ENCODE measurements around the gene BRSK2. TPM values are rescaled to one million over a fixed set of nuclear protein-coding genes. Genes with fewer than 3 reads are reported as not detected.

BRSK2 gene
- total RNA-seq, 1 donor from 2014 or later = 0.75 TPM

GRCh38 chr11:1455032-1455762 lies 65.5 kb downstream of the BRSK2 start:
- TF ChIP-seq, protein P1, sequence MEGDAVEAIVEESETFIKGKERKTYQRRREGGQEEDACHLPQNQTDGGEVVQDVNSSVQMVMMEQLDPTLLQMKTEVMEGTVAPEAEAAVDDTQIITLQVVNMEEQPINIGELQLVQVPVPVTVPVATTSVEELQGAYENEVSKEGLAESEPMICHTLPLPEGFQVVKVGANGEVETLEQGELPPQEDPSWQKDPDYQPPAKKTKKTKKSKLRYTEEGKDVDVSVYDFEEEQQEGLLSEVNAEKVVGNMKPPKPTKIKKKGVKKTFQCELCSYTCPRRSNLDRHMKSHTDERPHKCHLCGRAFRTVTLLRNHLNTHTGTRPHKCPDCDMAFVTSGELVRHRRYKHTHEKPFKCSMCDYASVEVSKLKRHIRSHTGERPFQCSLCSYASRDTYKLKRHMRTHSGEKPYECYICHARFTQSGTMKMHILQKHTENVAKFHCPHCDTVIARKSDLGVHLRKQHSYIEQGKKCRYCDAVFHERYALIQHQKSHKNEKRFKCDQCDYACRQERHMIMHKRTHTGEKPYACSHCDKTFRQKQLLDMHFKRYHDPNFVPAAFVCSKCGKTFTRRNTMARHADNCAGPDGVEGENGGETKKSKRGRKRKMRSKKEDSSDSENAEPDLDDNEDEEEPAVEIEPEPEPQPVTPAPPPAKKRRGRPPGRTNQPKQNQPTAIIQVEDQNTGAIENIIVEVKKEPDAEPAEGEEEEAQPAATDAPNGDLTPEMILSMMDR (IDR thresholded peaks at IDR 0.05; ENCODE audit: insufficient read depth, low read length, poor library complexity, severe bottlenecking) = no peak
- Histone ChIP-seq H3K27me3 (ENCODE audit: control insufficient read depth, insufficient read depth, low read length) (peaks cover 22% of the 10 kb centered on the region), H3K4me3 (ENCODE audit: low read depth, low read length) (no peak overlapping the region), H3K36me3 (ENCODE audit: control insufficient read depth, insufficient read depth, low read length) (no peaks in the 10 kb centered on the region)
- DNase-seq (ENCODE audit: low read depth) = no peak

DNA sequence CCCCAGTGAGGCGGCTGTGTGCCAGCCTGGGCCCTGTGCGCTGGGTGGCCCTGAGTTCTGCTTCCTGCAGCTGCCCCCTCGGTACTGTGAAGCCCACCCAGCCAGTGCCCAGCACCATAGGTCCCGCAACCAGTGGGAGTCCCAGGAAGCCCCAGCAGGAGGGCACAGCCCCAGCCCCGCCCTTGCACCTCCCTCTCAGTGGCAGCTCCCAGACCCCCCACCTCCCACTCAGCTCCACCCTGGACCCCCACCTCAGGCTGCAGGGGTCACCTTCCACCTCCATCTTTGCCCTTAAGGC lies 66.0 kb downstream of the BRSK2 start:
- TF ChIP-seq, protein P1 (IDR thresholded peaks at IDR 0.05; ENCODE audit: insufficient read depth, low read length, poor library complexity, severe bottlenecking) = no peak
- no peak for DNase-seq (ENCODE audit: low read depth)
- Histone ChIP-seq H3K36me3 (ENCODE audit: control insufficient read depth, insufficient read depth, low read length) (no peaks in the 10 kb centered on the region), H3K27me3 (ENCODE audit: control insufficient read depth, insufficient read depth, low read length) (peaks cover 24% of the 10 kb centered on the region), H3K4me3 (ENCODE audit: low read depth, low read length) (no peak overlapping the region)

DNA sequence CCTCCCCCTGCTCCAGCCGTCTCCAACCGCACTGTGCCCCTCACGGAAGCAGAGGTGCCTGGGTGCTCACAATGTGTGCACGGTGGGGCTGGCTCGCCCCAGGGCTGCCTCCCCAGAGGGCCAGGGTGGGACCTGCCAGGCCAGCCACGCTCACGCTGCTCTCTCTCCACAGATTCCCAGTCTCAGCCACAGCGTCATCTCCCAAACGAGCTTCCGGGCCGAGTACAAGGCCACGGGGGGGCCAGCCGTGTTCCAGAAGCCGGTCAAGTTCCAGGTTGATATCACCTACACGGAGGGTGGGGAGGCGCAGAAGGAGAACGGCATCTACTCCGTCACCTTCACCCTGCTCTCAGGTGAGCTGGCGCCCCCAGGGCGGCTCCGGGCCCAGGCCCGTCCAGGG lies 66.4 kb downstream of the BRSK2 start:
- Histone ChIP-seq H3K4me3 (ENCODE audit: low read depth, low read length) (no peak overlapping the region), H3K36me3 (ENCODE audit: control insufficient read depth, insufficient read depth, low read length) (no peaks in the 10 kb centered on the region), H3K27me3 (ENCODE audit: control insufficient read depth, insufficient read depth, low read length) (peaks cover 28% of the 10 kb centered on the region)
- TF ChIP-seq, protein P1 (IDR thresholded peaks at IDR 0.05; ENCODE audit: insufficient read depth, low read length, poor library complexity, severe bottlenecking) = no peak
- no peak for DNase-seq (ENCODE audit: low read depth)

DNA sequence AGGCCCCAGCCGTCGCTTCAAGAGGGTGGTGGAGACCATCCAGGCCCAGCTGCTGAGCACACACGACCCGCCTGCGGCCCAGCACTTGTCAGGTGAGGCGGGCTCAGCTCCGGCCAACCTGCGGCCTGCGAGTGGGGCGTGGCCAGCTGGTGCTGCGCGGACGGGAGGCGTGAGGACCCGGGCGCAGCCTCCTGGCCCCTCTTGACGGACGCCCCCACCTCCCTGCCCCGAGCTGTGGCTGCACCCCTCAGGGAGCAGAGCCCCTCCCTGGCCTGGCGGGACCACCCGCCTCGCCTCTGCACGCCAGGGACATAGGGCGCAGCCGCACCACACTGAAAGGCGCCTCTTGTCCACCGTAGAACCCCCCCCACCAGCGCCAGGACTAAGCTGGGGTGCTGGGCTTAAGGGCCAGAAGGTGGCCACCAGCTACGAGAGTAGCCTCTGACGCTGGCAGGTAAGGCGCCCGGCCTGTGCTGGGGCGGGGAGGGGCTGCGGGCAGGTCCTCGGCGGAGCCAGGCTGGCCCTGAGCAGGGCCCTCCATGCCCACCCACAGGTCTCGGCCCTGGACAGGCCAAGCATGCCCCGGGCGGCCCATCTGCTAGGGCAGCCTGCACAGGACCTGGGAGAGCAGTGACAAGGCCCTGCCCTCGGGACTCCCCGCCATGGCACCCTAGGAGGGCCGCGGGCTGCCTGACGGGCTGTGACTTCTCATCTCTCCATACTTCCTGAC lies 67.0 kb downstream of the BRSK2 start:
- TF ChIP-seq, protein P1 (IDR thresholded peaks at IDR 0.05; ENCODE audit: insufficient read depth, low read length, poor library complexity, severe bottlenecking) = no peak
- Histone ChIP-seq H3K36me3 (ENCODE audit: control insufficient read depth, insufficient read depth, low read length) (no peaks in the 10 kb centered on the region), H3K4me3 (ENCODE audit: low read depth, low read length) (no peak overlapping the region), H3K27me3 (ENCODE audit: control insufficient read depth, insufficient read depth, low read length) (peaks cover 30% of the 10 kb centered on the region)
- DNase-seq (ENCODE audit: low read depth) = no peak

GRCh38 chr11:1457326-1457680 lies 67.6 kb downstream of the BRSK2 start:
- Histone ChIP-seq H3K36me3 (ENCODE audit: control insufficient read depth, insufficient read depth, low read length) (no peaks in the 10 kb centered on the region), H3K4me3 (ENCODE audit: low read depth, low read length) (no peak overlapping the region), H3K27me3 (ENCODE audit: control insufficient read depth, insufficient read depth, low read length) (peaks cover 34% of the 10 kb centered on the region)
- TF ChIP-seq, protein P1 (IDR thresholded peaks at IDR 0.05; ENCODE audit: insufficient read depth, low read length, poor library complexity, severe bottlenecking) = no peak
- DNase-seq (ENCODE audit: low read depth) = no peak
